NCI-H748 treated with DMSO at 0.1 percent for 48 hours (cell line): Measurements from ENCODE around the gene REM2.

ENCODE experiments used
- DNase-seq: peaks from one replicate; lab custom pipeline; 2025; lab: John Stamatoyannopoulos, UW

REM2 gene

DNA sequence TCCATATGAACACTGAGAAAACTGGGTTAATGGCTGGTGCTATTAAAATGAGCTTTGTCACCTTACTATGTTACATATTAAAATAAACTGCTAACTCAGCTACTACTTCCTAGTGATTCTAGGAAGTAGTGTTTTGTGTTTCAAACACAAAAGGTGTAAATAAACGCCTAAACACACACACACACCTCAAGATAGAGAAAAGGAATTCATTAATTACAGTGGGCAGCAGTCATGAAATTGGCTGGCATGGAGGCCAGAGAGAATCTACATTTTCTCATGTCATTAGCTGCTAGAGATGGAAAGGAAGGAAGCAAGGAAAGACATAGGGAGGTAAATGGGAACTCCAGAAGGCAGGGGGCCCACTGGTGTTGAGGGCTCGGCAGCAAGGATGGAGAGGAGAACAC lies 46.9 kb downstream of the REM2 start:
- DNase-seq: peak; percentile 75

DNA sequence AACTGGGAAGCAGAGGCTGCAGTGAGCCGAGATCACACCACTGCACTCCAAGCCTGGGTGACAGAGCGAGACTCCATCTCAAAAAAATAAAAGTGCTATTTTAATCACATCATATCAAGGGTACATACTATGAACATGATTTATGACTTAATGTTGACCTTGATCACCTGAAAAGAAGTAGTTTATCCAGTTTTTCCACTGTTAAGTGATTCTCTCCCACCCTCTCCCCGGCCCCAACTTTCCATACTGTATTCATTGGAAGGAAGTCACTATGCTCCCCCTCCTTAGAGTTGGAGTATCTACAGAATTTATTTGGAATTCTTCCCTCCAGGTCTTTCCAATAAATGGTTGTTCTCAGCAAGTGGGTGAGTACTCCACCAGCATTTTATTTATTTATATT lies 49.1 kb downstream of the REM2 start:
- no peak for DNase-seq

DNA sequence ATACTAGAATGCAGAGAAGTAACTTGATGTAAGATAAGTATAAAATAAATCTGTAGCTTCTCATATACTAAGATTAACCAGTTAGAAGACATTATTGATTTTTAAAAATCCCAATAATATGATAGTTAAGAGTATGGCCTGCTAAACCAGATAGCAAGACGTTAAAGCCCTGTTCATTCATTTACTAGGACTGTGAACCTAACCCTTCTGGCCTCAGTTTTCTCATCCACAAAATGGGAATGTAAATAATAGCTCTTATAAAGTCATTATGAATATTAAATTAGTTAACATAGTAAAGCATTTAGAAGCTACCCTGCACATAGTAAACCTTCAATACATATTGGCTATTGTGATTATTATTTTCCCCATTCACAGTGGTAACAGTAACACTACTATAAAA lies 52.1 kb downstream of the REM2 start:
- no peak for DNase-seq
